ENCODE results near the gene FAM81A. TPM values are rescaled to one million over a fixed set of nuclear protein-coding genes. Genes with fewer than 3 reads are reported as not detected.

Gene FAM81A
- total and polyA plus RNA-seq, 9 of the 15 experiments (the other 6 are each of a cell fraction or from before 2014, with no cell fraction given): not detected

DNA sequence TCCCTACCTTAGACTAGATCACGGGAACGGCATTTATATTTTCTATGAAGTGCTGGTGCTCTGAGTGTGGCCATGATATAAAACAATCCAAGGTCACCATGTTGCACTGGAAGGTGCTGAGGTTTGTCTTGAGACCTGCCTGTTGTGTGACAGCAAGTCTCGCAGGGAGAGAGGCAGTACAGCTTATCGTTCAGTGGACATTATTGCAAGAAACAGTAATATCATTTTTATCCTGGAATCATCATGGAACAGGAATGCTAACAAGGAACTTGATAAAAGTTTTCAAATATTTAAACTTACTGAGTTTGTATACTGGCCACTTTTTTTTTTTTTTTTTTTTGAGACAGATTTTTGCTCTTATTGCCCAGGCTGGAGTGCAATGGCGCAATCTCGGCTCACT, 133.6 kb downstream of the FAM81A start:
- POLR2A ChIA-PET: interaction anchor here (0.7 kb wide), 1 partner anchor 90 kb away, joined by 3 read pairs; no protein-coding TSS in a partner anchor
- Histone ChIP-seq H3K27me3 (ENCODE audit: control insufficient read depth in 2 of 2, insufficient read depth in 2 of 2, low read length in 2 of 2) (peaks cover 0 to 11% of the 10 kb centered on the region in 2 experiments; a peak in 2 of 5 replicates), H3K4me3 (no peak overlapping the region), H3K9me3 (replicated peaks; ENCODE audit: control insufficient read depth, insufficient read depth, low read depth, low read length) (no peaks in the 10 kb centered on the region), H3K27ac (ENCODE audit: extremely low read depth, low read depth, low read length) (no peak overlapping the region), H3K4me1 (replicated peaks in 1 of 2; ENCODE audit: control insufficient read depth in 2 of 2, insufficient read depth in 2 of 2, low read length in 2 of 2) (no peaks in the 10 kb centered on the region), H3K9ac (ENCODE audit: insufficient read depth in 1 of 2, low read depth in 2 of 2, low read length in 2 of 2) (no peak overlapping the region), H3K79me2 (ENCODE audit: control insufficient read depth, insufficient read depth, low read length) (no peaks in the 10 kb centered on the region), H3K36me3 (ENCODE audit: control insufficient read depth, insufficient read depth, low read length) (no peaks in the 10 kb centered on the region), H3K4me2 (ENCODE audit: insufficient read depth, low read length) (no peak overlapping the region), H3K9me1 (ENCODE audit: control insufficient read depth, insufficient read depth, low read length) (no peaks in the 10 kb centered on the region), H4K20me1 (replicated peaks; ENCODE audit: control insufficient read depth, insufficient read depth, low read length) (no peaks in the 10 kb centered on the region), H2AFZ (ENCODE audit: low read depth, low read length) (no peak overlapping the region)
- intact Hi-C loops (cut with micrococcal nuclease): no loop called here
- ATAC-seq: no peak
- no peak for DNase-seq (ENCODE audit: extremely low read depth in 1 of 4, low spot score in 3 of 4)
- in situ Hi-C loops (cut with MboI): no loop called here
- TF ChIP-seq, protein P1, sequence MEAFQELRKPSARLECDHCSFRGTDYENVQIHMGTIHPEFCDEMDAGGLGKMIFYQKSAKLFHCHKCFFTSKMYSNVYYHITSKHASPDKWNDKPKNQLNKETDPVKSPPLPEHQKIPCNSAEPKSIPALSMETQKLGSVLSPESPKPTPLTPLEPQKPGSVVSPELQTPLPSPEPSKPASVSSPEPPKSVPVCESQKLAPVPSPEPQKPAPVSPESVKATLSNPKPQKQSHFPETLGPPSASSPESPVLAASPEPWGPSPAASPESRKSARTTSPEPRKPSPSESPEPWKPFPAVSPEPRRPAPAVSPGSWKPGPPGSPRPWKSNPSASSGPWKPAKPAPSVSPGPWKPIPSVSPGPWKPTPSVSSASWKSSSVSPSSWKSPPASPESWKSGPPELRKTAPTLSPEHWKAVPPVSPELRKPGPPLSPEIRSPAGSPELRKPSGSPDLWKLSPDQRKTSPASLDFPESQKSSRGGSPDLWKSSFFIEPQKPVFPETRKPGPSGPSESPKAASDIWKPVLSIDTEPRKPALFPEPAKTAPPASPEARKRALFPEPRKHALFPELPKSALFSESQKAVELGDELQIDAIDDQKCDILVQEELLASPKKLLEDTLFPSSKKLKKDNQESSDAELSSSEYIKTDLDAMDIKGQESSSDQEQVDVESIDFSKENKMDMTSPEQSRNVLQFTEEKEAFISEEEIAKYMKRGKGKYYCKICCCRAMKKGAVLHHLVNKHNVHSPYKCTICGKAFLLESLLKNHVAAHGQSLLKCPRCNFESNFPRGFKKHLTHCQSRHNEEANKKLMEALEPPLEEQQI (IDR thresholded peaks at IDR 0.05): no peak
- BruUV-seq (replicated peaks): no TSS peak
- CTCF ChIA-PET (ENCODE audit: low intra/inter-chr PET ratio): no interaction called here
- FAIRE-seq: no peak
- 20% methylated on average over 6 of the region's 6 CpGs for WGBS (ENCODE audit: insufficient coverage, low coverage, missing lambda C conversion rate)

Small RNA genes lying within 50 kb of the gene (small RNA-seq; reads per million reads assigned to genes)
- not detected for gene RF00019

Other genes starting within 250 kb of the FAM81A start
- gene LDHAL6B, start 231.3 kb upstream of the FAM81A start, total RNA-seq (2014; rRNA removed): not detected in 2 replicates
- gene LDHAL6B, start 231.3 kb upstream of the FAM81A start, total RNA-seq (2014; rRNA removed; fragmentation: Illumina TruSeq; extraction: Trizol): not detected in 2 replicates
- not detected in 2 replicates for gene LDHAL6B, start 231.3 kb upstream of the FAM81A start, total RNA-seq (2015; rRNA removed; fragmentation: Illumina TruSeq; extraction: Trizol)
- gene LDHAL6B, start 231.3 kb upstream of the FAM81A start, total RNA-seq (2021): not detected in 2 replicates
- not detected in 2 replicates for gene LDHAL6B, start 231.3 kb upstream of the FAM81A start, polyA plus RNA-seq (2011; rRNA removed)
- gene LDHAL6B, start 231.3 kb upstream of the FAM81A start, polyA plus RNA-seq (2014; fragmentation: Illumina TruSeq; extraction: Trizol): not detected in 2 replicates
- not detected for gene LDHAL6B, start 231.3 kb upstream of the FAM81A start, polyA plus RNA-seq (2014; fragmentation: Nextera tagmentation; extraction: Ambion mirVana)
- not detected in 2 replicates for gene LDHAL6B, start 231.3 kb upstream of the FAM81A start, polyA plus RNA-seq (2014; rRNA removed)
- gene MYO1E, start 65.3 kb upstream of the FAM81A start, total RNA-seq (2014; rRNA removed): not detected in 2 replicates
- not detected in 2 replicates for gene MYO1E, start 65.3 kb upstream of the FAM81A start, total RNA-seq (2014; rRNA removed; fragmentation: Illumina TruSeq; extraction: Trizol)
- not detected in 2 replicates for gene MYO1E, start 65.3 kb upstream of the FAM81A start, total RNA-seq (2015; rRNA removed; fragmentation: Illumina TruSeq; extraction: Trizol)
- gene MYO1E, start 65.3 kb upstream of the FAM81A start, total RNA-seq (2021): 0.42 and 0.44 TPM in 2 replicates
- gene MYO1E, start 65.3 kb upstream of the FAM81A start, polyA plus RNA-seq (2011; rRNA removed): not detected in 2 replicates
- gene MYO1E, start 65.3 kb upstream of the FAM81A start, polyA plus RNA-seq (2014; fragmentation: Illumina TruSeq; extraction: Trizol): not detected in 2 replicates
- under 1 TPM; under 0.01 to 0.01 TPM for gene MYO1E, start 65.3 kb upstream of the FAM81A start, polyA plus RNA-seq (2014; fragmentation: Nextera tagmentation; extraction: Ambion mirVana)
- not detected in 2 replicates for gene MYO1E, start 65.3 kb upstream of the FAM81A start, polyA plus RNA-seq (2014; rRNA removed)
- 0.24 TPM in 1 of 2 replicates, not detected in the other for gene GCNT3, start 173.6 kb downstream of the FAM81A start, total RNA-seq (2014; rRNA removed)
- gene GCNT3, start 173.6 kb downstream of the FAM81A start, total RNA-seq (2014; rRNA removed; fragmentation: Illumina TruSeq; extraction: Trizol): not detected in 2 replicates
- gene GCNT3, start 173.6 kb downstream of the FAM81A start, total RNA-seq (2015; rRNA removed; fragmentation: Illumina TruSeq; extraction: Trizol): 0.07 TPM in 1 of 2 replicates, not detected in the other
- 0.11 TPM in 1 of 2 replicates, not detected in the other for gene GCNT3, start 173.6 kb downstream of the FAM81A start, total RNA-seq (2021)
- gene GCNT3, start 173.6 kb downstream of the FAM81A start, polyA plus RNA-seq (2011; rRNA removed): 0.08 and 0.16 TPM in 2 replicates
- gene GCNT3, start 173.6 kb downstream of the FAM81A start, polyA plus RNA-seq (2014; fragmentation: Illumina TruSeq; extraction: Trizol): not detected in 2 replicates
- under 1 TPM; 0.30 to 0.35 TPM for gene GCNT3, start 173.6 kb downstream of the FAM81A start, polyA plus RNA-seq (2014; fragmentation: Nextera tagmentation; extraction: Ambion mirVana)
- gene GCNT3, start 173.6 kb downstream of the FAM81A start, polyA plus RNA-seq (2014; rRNA removed): not detected in 2 replicates
- 104 and 128 TPM in 2 replicates for gene GTF2A2, start 219.3 kb downstream of the FAM81A start, total RNA-seq (2014; rRNA removed)
- gene GTF2A2, start 219.3 kb downstream of the FAM81A start, total RNA-seq (2014; rRNA removed; fragmentation: Illumina TruSeq; extraction: Trizol): 173 and 212 TPM in 2 replicates
- gene GTF2A2, start 219.3 kb downstream of the FAM81A start, total RNA-seq (2015; rRNA removed; fragmentation: Illumina TruSeq; extraction: Trizol): 144 and 167 TPM in 2 replicates
- 220 and 237 TPM in 2 replicates for gene GTF2A2, start 219.3 kb downstream of the FAM81A start, total RNA-seq (2021)
- 106 and 159 TPM in 2 replicates for gene GTF2A2, start 219.3 kb downstream of the FAM81A start, polyA plus RNA-seq (2011; rRNA removed)
- gene GTF2A2, start 219.3 kb downstream of the FAM81A start, polyA plus RNA-seq (2014; fragmentation: Illumina TruSeq; extraction: Trizol): 149 and 172 TPM in 2 replicates
- gene GTF2A2, start 219.3 kb downstream of the FAM81A start, polyA plus RNA-seq (2014; fragmentation: Nextera tagmentation; extraction: Ambion mirVana): 100 to 1,000 TPM; 523 to 656 TPM
- gene GTF2A2, start 219.3 kb downstream of the FAM81A start, polyA plus RNA-seq (2014; rRNA removed): 133 TPM in 2 replicates

Measured in K562 (cell line).